Stimulated activated CD4-positive, alpha-beta T cell treated with anti-CD3 and anti-CD28 coated beads, Interleukin-1b, Interleukin-23, amount 100 ng/mL, for 4 hours (primary cell): ENCODE results near the gene ELOVL7.
"Not testable (repeated sequence)": the region's sequence is repeated elsewhere in the genome, so short reads cannot be mapped to it uniquely, and the experiment has no call there.

ENCODE experiments used
- DNase-seq, 2 donors: peaks; one replicate each; pipeline ENCODE4 v3.0.0-alpha.2; 2020; ENCODE audit warnings: low read depth in 2 of 2

ELOVL7 gene

DNA sequence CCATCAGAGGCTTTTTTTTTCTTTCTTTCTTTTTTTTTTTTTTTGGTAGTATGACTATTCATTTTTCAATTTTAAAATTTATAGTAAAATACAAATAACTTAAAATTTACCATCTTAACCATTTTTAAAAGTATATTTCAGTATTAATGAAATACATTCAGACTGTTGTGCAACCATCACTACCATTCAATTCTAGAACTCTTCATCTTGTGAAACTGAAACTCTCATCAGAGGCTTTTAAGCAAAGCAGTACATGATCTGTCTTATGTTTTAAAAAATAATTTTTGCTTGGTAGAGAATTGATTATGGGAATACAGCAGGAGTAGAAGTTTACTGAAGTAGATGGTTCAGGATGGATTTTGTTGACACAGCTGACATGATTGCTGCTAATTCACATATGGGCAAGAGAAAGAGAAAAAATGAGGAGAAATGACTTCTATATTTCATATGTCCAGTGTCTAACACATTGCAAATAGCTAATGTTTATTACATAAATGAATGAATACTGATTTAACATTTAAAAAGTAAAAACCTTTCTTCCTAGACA, 13.4 kb downstream of the ELOVL7 start:
- no peak for DNase-seq

DNA sequence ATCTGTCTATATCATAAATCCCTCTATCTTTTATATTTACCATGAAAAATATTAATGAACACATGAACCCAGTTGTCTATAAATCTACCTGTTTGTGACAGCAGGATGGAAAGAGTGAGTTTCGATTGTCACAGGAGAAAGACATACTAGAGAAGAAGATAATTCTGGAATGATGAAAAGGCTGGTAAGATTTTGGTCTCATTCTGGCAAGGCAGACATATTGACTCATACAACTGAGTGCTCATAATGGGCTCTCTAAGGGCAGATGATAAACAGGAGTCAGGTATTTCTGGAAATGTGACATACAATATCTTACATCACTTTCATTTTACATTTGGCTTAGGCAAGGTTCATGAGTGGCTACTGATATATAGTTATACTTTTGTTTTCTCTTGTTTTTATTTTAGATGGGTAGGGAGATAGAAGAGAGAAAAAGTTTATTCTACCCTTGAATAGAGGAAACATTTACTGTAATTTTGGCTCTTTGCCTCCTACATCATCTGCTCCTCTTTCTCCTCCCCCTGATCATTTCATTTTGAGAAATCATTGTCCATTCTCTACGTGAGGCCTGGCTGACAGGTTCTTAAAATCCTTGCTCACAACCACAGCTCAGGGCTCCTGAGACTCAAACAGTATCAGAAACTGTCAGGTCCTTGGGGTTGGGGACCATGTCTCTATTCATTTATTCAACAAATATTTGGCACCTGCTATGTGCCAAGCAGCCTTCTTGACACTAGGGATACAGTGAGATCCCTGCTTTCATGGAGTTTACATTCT, 14.4 kb downstream of the ELOVL7 start:
- DNase-seq: no peak

DNA sequence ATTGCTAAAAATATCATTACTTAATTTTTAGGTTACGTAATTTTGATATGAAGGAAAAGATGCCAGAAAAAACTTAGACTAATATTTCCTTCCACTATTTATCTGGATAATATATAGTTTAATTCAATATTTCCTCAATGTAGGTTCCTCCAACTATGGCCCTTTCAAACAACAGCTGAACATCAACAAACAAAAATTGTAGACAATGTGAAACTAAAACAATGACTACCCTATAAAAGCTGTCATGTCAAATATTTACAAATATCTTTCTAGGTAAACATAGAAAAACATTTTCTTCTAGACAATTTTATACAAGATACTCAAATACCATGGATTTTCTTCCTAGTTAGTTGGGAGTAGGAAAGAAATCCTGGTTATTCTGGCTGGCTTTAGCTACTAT, 16.9 kb downstream of the ELOVL7 start:
- no peak for DNase-seq

DNA sequence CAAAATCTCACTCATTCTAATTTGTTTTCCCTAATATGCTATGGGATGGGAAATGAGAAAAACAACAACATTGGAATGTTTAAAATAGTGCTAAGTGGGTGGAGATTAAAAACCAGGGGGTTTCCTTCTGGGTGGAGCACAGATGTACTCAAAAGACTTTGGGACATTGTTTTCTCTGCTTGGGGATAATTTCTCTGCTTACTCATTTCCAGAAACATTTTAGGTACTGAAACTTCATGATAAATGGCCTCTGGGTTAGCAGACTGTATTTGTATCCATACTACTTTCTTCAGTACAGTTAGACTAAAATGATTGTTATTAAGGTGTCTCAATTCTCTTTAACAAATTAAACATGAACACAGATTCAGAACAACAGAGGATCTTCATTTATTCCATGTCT, 17.4 kb downstream of the ELOVL7 start:
- no peak for DNase-seq

DNA sequence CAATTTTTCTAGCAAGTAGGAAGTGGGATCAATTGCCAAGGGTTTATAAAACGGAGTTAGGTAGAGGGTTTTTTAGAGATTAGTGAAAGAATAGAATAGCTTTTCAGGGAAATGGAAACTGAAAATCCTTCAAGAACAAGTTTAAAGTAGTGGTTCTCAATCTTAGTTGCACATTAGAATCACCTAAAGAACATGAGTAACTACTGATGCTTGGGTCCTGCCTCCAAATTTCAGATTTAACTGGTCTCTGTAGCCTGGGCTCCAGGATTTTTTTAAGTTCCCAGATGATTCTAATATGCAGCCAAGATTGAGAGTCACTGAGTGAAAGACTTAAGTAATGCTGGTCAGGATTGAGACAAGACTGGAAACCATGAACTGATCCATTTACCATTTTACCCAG, 20.5 kb downstream of the ELOVL7 start:
- no peak for DNase-seq

DNA sequence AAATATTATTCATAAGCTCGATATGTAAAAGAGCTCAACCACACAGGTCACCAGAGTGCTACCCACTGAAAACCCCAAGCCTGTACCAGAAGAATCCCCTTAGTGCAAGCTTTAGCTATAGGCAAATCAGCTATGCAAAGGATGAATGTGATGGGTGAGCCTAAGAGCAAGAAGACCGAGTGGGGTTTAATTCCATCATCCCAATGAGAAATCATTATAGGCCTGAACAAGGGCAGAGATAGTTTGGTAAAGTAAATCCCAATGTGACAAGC, 21.8 kb downstream of the ELOVL7 start:
- DNase-seq: no peak

DNA sequence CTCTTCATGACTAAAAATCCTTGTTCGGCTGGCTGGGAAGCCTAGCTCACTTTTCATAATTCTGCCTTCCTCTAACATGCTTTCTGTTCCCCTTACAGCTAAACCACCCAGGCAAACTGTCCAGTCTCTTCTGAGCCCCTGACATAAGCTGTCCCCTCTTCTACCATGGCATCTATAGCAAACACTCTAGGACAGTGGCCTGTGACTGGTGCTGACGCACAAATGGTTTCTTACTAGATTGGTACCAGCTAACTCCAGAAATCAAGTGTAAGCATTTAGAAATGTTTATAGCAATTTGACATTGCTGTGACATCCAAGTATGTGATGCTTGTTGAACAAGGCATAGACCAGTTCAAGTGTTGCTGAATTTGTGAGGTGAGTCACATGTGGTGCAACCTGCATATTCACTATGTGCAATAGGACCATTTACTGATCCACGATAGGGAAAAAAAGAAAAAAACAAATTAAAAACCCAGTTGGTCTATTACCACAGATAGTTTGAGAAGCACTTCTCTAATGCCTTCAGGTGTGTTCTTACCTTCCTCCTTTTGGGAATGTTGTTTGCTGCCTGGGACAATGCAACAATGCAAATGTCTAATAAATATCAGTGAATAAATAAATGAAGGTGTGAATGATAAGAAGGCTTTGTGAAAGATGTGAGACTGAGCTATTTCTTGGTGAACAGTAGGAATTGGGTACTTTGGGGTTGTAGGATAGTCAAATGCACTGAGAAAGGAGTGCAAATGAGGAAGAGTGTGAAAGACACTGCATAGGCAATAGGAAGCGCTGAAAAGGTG, 22.4 kb downstream of the ELOVL7 start:
- no peak for DNase-seq

DNA sequence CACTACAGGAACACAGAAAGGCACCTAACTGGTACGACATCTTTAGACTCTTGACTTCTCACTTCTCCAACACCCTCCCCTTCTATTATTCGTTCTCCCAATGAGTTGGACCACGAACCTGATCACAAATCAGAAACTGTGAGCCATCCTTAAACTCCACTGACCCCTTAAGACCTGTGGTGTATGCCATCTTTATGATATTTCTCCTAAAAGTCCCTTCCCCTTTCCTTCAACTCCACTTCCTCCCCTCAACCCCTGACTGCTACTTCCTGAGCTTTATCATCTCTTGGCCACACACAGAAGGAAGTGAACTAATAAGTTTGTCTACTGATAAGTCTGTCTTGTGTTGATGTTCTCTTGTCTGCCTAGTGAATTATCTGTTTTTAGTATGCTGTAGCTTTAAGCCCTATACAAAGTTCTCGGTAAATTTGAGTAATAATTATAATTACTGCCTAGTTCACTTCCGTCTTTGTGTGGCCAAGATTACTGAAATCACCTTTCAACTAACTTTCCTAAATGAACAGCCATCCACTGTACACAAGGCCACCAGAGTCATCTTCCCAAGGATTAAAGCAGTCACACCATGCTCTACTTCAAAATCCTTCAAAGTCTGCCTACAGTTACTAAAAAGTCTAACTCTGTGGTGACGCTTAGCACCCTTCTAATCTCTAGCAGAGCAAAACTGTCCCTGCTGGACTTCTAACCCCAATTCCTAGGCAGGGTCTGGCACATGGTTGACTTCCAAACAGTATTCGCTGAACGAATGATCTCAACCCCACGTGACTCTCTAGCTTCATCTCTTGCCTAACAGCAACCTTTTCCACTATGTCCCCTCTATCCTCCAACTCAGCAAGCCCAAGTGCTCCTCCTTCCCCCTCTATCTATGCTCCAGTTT, 23.2 kb downstream of the ELOVL7 start:
- no peak for DNase-seq

DNA sequence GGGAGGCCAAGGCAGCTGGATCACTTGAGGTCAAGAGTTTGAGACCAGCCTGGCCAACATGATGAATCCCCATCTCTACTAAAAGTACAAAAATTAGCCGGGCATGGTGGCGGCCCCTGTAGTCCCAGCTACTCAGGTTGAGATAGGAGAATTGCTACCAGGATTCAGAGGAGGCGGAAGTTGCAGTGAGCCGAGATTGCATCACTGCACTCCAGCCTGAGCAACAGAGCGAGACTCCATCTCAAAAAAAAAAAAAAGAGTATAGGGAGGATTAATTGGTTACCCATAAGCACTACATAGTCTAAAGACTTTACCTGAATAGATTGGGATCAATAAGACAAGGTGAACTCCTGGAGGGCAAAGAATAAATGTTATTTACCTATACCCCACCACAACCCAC, 27.9 kb downstream of the ELOVL7 start:
- DNase-seq: not testable (repeated sequence)

DNA sequence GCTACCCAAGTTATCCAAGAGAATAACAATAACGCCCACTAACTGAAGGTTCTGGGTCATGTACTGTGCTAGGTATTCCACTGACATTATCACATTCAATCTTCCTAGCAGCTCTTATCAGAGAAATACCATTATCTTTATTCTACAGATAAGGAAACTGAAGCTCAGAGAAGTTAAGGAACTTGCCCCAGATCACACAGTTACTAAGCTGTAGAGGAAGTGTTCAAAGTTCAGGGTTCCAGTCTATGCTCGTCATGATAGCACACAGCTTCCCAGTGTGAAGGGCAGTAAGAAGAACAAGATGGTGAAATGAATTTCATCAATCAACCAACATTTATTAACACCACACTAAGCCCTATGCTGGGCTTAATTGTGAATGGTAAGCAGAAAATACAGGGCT, 29.6 kb downstream of the ELOVL7 start:
- no peak for DNase-seq

DNA sequence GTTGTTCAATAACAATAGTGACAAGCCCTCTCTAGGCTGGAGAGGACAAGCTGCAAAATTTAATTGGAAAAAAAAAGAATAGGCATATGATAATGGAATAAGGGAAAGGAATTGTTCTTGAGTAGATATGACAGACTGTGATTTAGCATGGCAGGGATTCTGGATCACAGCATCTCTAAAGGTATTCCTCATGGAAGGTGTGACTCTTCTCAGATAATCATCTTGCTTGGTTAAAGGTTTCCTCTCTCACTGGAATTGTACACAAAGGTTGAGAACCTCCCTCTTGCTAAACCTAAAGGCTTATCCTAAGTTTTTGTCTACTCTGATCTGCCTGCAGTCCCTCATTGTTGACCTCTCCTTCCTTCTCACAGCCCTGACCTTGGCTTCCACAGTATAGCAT, 31.6 kb downstream of the ELOVL7 start:
- no peak for DNase-seq

DNA sequence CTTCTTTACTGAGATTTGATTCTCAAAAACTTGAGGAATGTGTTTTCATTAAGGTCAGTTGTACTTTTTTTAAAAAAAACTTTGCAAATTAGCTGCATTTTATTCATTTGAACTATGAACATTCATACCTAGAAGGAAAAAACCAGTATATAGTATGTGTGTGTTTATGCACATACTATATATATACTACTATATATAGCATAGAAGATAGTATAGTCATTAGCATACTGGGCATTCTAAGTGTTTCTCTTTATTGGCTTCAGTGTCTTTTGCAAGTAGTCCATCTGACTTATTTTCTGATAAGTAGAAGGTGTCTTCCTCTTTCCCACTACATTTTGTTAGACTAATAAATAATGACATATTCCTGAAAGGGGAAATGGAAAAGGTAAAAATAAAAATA, 33.0 kb downstream of the ELOVL7 start:
- DNase-seq: no peak

DNA sequence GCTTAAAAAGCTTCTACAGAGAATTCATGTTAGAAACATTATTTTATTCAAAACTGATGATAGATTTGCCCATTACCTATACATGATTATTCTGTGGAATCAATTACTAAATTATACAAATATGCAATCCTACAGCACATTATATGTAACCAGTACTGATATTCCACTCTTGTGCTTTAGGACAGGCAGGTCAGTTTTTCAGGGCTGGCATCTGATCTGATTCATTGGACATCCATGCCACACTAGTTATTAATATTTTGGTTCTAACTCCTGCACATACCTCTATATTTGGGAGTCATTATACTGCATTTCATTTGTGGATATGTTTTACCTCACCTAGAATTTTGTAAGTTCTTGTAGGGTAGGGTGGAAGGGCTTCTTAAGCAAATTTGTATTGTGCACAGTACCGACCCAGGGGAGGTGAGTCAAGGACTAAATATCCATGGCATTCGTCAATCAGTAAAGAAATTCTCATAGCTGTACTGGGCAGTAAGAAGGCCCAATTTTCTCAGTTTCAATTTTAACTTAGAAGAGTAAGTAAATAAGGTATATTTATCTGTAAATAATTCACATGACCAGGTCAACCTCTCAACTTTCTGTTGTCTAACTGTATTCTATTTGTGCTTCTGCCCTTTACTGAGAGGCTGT, 33.5 kb downstream of the ELOVL7 start:
- no peak for DNase-seq

DNA sequence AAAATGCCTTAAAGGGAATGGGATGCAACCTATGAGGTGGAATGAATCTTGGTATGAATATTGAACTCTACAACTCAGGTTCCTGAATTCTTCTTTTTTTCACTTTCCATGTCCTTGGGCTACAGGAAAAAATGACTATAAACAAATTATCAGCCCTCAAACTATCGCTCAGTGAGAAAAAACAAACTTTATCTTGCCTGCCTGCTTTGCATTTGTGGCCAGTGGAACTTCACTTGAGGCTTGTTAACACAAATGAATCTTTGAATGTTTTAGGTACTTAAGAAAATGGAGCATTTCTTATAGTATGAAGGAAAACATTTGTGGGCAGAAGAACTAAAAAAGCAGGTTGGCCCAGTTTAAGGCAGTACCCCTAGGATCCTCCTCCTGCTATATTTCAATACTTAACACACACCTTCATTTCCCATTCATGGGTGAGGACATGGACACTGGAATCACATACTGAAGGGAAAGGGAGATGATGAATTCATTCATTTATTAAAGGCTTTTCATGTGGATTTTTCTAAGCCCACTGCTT, 34.1 kb downstream of the ELOVL7 start:
- DNase-seq: no peak

DNA sequence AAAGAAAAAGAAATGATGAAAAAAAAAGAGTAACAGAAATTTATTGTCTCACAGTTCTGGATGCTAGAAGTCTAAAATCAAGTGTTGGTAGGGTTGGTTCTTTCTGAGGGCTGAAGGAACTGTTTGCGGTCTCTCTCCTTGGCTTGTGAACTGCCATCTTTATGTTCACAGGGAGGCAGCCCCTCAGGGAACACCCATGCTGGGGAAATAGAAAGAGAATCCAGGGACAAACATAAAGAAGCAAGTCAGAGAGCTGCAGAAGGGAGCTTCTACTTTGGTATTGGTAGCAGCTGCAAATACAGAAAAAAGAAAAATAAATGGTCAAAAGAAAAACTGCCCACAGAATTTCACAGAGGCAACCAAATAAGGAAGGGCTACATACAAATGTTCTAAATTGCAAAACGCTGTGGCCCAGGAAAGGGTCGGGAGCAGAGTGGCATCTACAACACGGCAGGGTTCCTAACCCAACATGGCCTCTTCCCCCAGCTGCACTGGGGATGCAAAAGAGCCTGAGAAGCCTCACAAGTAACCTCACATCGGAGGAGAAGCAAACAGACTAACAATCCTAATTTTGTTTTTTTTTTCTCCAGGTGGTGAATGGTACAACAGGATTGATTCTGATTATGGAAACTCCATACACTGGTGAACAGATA, 37.4 kb downstream of the ELOVL7 start:
- no peak for DNase-seq

DNA sequence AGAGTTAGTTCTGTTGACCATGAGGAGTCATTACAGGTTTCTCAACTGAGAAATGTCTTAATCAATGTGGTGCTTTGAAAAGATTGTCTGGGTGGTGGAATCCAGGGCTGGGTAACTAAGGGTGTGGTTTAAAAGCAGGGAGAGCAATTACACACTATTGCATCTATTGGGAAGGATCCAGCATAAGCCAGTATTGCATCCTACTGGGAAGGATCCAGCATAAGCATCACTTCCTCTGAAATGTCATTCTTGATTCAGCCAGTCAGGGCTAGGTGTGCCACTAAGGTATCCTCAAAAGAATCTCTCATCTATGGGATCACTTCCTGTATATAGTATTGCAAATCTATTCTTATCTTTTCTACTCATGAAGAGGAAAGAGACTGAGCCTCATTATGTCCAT, 38.6 kb downstream of the ELOVL7 start:
- DNase-seq: no peak

DNA sequence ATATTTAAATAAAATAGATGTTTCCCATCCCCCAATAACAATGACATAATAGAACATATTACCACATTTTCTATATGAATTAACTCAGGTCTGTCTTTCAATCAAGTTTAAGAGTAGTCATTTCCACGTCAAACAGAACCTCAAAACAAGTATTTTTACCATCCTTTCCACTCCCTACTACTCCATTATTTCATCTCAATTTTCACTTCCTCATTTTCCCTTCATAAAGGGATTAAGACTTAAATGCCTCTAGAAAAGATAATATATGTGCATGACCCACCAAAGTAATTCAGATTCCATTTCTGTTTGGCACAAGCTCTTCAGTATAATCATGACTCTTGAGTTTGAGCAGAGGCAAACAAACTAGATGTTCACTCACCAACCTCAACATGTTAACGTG, 40.4 kb downstream of the ELOVL7 start:
- no peak for DNase-seq

DNA sequence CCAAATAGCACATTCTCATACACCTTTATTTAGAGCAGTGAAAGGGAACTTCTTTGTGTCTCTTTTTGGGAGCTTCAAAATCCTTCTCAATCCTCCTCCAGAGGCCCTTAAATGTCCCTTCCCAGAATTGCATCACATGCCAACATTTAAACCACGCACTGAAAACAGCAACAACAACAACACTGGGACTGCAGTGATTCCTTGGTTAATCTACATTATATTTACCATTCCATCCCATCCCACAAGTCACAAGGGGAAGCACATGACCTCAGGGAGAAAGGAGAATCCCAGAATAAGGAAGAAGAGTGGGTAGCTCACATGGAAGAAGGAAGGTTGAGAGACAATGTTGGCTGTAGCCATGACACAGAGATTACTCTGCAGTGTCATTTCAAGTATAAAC, 41.1 kb downstream of the ELOVL7 start:
- no peak for DNase-seq

DNA sequence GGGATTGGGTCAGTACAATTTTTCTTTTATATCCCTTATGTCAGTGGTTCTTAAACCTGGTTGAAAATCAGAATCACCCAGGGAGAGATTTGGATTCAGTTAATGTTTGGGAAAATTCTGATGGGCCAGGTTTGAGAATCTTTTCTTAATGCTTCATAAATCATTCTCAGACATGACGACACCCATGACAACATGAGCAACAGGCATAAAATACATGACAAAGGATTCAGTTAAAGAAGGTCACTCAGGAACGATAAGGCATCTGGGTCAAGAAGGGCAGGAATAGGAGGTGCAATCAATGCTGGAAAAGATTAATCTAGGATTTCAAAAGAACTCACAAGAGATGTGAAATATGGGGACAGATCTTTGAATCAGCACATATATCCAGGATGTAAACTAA, 41.8 kb downstream of the ELOVL7 start:
- no peak for DNase-seq

DNA sequence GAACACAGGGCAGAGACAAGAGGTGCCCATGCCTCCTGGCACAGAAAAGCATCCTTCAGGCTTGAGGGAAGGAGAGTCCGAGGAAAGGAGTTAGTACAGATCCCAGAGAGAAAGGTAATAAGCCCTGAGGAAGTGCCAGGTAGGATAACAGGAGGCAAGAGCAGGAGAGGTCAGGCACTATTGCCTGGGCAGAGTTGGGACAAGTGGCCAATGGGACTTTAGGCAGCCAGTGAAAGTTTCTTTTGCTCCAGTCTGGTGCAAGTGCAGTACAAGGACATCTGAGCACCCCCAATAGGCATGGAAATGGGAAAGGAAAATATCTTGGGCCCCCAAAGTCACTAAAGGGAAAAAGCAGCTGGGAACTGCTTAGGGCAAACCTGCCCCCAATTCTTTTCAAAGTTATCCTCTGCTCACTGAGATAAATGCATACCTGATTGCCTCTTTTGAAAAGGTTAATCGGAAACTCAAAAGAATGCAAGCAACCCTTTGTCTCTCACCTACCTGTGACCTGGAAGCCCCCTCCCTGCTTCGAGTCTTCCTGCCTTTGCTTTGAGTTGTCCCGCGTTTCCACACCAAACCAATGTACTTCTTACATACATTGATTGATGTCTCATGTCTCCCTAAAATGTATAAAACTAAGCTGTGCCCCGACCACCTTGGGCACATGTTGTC, 46.5 kb downstream of the ELOVL7 start:
- DNase-seq: no peak
